Prostate gland (tissue), 2 donors: ENCODE data around the gene PRKAG2.

ENCODE experiments used
- POLR2AphosphoS5 ChIP-seq: sonication (generic); formaldehyde crosslinking; IDR thresholded peaks from one replicate; pipeline ENCODE4 v1.6.1; 2017; ENCODE audit warnings: antibody characterized with exemption
- TF ChIP-seq, protein P1 (sequence below), 4 experiments: fragments of 200-600 bp in 2 of 4; fragments of 450-650 bp in 2 of 4; sonication (generic) in 2 of 4; IDR thresholded peaks; 1 replicate in 3 of 4; 2 replicates in 1 of 4; pipeline ENCODE4 v1.5.1; 2016 to 2019; ENCODE audit warnings: antibody characterized with exemption in 4 of 4, mild to moderate bottlenecking in 2 of 4, moderate library complexity in 2 of 4

DNA sequence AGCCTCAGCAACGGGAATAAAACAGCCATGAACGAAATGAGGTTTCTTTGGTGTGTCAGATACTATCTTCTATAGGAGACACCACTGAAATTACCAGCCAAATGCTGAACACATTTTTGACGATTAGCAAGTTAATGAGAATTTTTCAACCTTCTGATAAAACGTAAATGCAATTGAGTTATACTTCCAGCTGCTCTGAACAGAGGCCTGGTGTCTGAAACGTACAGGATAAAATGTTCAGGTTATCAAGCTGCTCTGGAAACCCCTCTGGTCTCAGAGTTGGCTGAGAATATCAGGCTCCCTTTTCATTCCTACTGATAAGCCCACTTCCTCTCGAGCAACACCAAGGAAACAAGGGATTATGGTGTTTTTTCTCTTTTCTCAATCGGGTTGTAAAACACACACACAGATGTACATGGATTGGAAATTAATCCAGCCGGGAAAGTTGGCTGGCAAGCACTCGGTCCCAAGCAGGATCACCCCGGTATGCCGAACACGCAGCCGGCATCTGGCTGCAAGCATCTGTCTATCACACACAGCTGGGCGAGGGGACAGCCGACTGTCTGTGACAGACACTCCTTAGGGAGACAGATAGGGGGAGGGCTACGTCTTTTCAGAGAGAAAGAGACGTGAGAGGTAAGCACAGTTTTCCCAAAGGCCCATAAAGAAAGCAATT, 171.8 kb downstream of the PRKAG2 start:
- TF ChIP-seq, protein P1, sequence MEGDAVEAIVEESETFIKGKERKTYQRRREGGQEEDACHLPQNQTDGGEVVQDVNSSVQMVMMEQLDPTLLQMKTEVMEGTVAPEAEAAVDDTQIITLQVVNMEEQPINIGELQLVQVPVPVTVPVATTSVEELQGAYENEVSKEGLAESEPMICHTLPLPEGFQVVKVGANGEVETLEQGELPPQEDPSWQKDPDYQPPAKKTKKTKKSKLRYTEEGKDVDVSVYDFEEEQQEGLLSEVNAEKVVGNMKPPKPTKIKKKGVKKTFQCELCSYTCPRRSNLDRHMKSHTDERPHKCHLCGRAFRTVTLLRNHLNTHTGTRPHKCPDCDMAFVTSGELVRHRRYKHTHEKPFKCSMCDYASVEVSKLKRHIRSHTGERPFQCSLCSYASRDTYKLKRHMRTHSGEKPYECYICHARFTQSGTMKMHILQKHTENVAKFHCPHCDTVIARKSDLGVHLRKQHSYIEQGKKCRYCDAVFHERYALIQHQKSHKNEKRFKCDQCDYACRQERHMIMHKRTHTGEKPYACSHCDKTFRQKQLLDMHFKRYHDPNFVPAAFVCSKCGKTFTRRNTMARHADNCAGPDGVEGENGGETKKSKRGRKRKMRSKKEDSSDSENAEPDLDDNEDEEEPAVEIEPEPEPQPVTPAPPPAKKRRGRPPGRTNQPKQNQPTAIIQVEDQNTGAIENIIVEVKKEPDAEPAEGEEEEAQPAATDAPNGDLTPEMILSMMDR (IDR thresholded peaks at IDR 0.05) = no peak
- TF ChIP-seq POLR2AphosphoS5 = no peak
